Liver (tissue), 9 donors: Measurements from ENCODE around the gene JPH4. TPM values are rescaled to one million over a fixed set of nuclear protein-coding genes. Genes with fewer than 3 reads are reported as not detected.

Experiments
- DNase-seq: peaks from one replicate; pipeline ENCODE4 v3.0.0-alpha.2; 2017; ENCODE audit warnings: low spot score
- H3K27ac ChIP-seq, 2 donors: one replicate each; pipeline ENCODE4 v1.7.0; 2013; ENCODE audit warnings: inconsistent platforms in 2 of 2, low read length in 2 of 2, control low read depth in 1 of 2, low read depth in 1 of 2, mild to moderate bottlenecking in 1 of 2
- H3K27me3 ChIP-seq, 4 donors: one replicate each; pipeline versions ENCODE4 v1.6.1 to v1.7.0; 2013; ENCODE audit warnings: low read length in 3 of 4, inconsistent platforms in 1 of 4, mild to moderate bottlenecking in 1 of 4, moderate library complexity in 1 of 4; ENCODE audit not compliant: control insufficient read depth in 4 of 4, insufficient read depth in 4 of 4
- H3K36me3 ChIP-seq, 4 donors: one replicate each; pipeline versions ENCODE4 v1.6.1 to v1.7.0; 2013; ENCODE audit warnings: low read length in 3 of 4, mild to moderate bottlenecking in 3 of 4, low read depth in 1 of 4, moderate library complexity in 1 of 4; ENCODE audit not compliant: control insufficient read depth in 4 of 4, insufficient read depth in 3 of 4
- H3K4me1 ChIP-seq, 4 donors: one replicate each; pipeline versions ENCODE4 v1.6.1 to v1.7.0; 2013; ENCODE audit warnings: low read length in 3 of 4, mild to moderate bottlenecking in 3 of 4, moderate library complexity in 1 of 4; ENCODE audit not compliant: control insufficient read depth in 4 of 4, insufficient read depth in 4 of 4
- H3K4me3 ChIP-seq, 3 donors: one replicate each; pipeline versions ENCODE4 v1.6.1 to v1.7.0; 2013; ENCODE audit warnings: low read length in 3 of 3, control low read depth in 1 of 3, low read depth in 1 of 3, mild to moderate bottlenecking in 1 of 3
- H3K9ac ChIP-seq, 2 donors: one replicate each; pipeline ENCODE4 v1.7.0; 2013; ENCODE audit warnings: low read length in 2 of 2, mild to moderate bottlenecking in 2 of 2, moderate library complexity in 2 of 2, control low read depth in 1 of 2, low read depth in 1 of 2
- H3K9me3 ChIP-seq, 4 donors: one replicate each; pipeline versions ENCODE4 v1.6.1 to v1.7.0; 2013; ENCODE audit warnings: low read length in 3 of 4; ENCODE audit not compliant: control insufficient read depth in 4 of 4
- ATF3 ChIP-seq: IDR thresholded peaks from 2 replicates; pipeline ENCODE4 v1.6.1; 2016; ENCODE audit warnings: antibody characterized with exemption
- CTCF ChIP-seq: fragments of 150-350 bp; IDR thresholded peaks from 2 replicates; pipeline ENCODE4 v1.5.1; 2017; ENCODE audit warnings: improper control_type of control experiment, low read depth, low read length; ENCODE audit not compliant: missing input control
- EGR1 ChIP-seq, 2 donors: IDR thresholded peaks; 2 replicates each; pipeline ENCODE4 v1.6.1; 2016 to 2018; ENCODE audit warnings: antibody characterized with exemption in 2 of 2, low read depth in 2 of 2
- FOXA1 ChIP-seq: IDR thresholded peaks from 2 replicates; pipeline ENCODE4 v1.6.1; 2016; ENCODE audit warnings: antibody characterized with exemption
- FOXA2 ChIP-seq: IDR thresholded peaks from 2 replicates; pipeline ENCODE4 v1.6.1; 2016; ENCODE audit warnings: antibody characterized with exemption
- GABPA ChIP-seq, 2 donors: IDR thresholded peaks in 1 of 2; conservative IDR thresholded peaks in 1 of 2; 2 replicates each; pipeline ENCODE4 v1.6.1; 2016; ENCODE audit warnings: antibody characterized with exemption in 2 of 2, mild to moderate bottlenecking in 1 of 2, moderate library complexity in 1 of 2
- HNF4A ChIP-seq, 2 donors: conservative IDR thresholded peaks; 2 replicates each; pipeline ENCODE4 v1.6.1; 2016; ENCODE audit warnings: antibody characterized with exemption in 2 of 2, mild to moderate bottlenecking in 2 of 2
- HNF4G ChIP-seq: IDR thresholded peaks from 2 replicates; pipeline ENCODE4 v1.6.1; 2016; ENCODE audit warnings: antibody characterized with exemption
- JUND ChIP-seq, 2 donors: IDR thresholded peaks; 2 replicates each; pipeline ENCODE4 v1.6.1; 2016; ENCODE audit warnings: antibody characterized with exemption in 2 of 2
- NR2F2 ChIP-seq: IDR thresholded peaks from 2 replicates; pipeline ENCODE4 v1.6.1; 2016; ENCODE audit warnings: antibody characterized with exemption
- RAD21 ChIP-seq, 2 donors: IDR thresholded peaks; 2 replicates each; pipeline ENCODE4 v1.6.1; 2016; ENCODE audit warnings: antibody characterized with exemption in 2 of 2, mild to moderate bottlenecking in 2 of 2
- RXRA ChIP-seq, 2 donors: IDR thresholded peaks; 2 replicates each; pipeline ENCODE4 v1.6.1; 2017 to 2018; ENCODE audit warnings: antibody characterized with exemption in 2 of 2, mild to moderate bottlenecking in 1 of 2
- SP1 ChIP-seq: IDR thresholded peaks from 2 replicates; pipeline ENCODE4 v1.6.1; 2018; ENCODE audit warnings: antibody characterized with exemption, mild to moderate bottlenecking
- TAF1 ChIP-seq: conservative IDR thresholded peaks from 2 replicates; pipeline ENCODE4 v1.6.1; 2016; ENCODE audit warnings: antibody characterized with exemption, mild to moderate bottlenecking
- YY1 ChIP-seq: IDR thresholded peaks from 2 replicates; pipeline ENCODE4 v1.6.1; 2016; ENCODE audit warnings: antibody characterized with exemption, mild to moderate bottlenecking
- WGBS: extraction: QIAGEN DNeasy Blood & Tissue Kit; methylation state at CpG from one replicate; pipeline ENCODE4 v1.1.7; 2013; 5-methylcytosine and 5-hydroxymethylcytosine counted together
- polyA plus RNA-seq, 2 donors: library from polyadenylated mRNA; stranded (reverse) in 1 of 2; unstranded in 1 of 2; fragments of 200-250 nt in 1 of 2; fragments of >200 nt in 1 of 2; fragmentation: Nextera tagmentation in 1 of 2; extraction: Ambion mirVana in 1 of 2; gene quantifications; one replicate each; pipeline versions ENCODE4 v1.2.1 to v1.2.3, GENCODE V29; 2013 to 2015
- total RNA-seq, 2 donors: library from RNA; depleted of rRNA; stranded (reverse); fragments of >200 nt; gene quantifications; one replicate each; pipeline ENCODE4 v1.2.3, GENCODE V29; 2014
- TF ChIP-seq, protein P1 (sequence below): IDR thresholded peaks from 2 replicates; pipeline ENCODE4 v1.6.1; 2016; ENCODE audit warnings: antibody characterized with exemption
- TF ChIP-seq, protein P2 (sequence below): IDR thresholded peaks from 2 replicates; pipeline ENCODE4 v1.6.1; 2016; ENCODE audit warnings: antibody characterized with exemption, mild to moderate bottlenecking
- TF ChIP-seq, protein P3 (sequence below): IDR thresholded peaks from 2 replicates; pipeline ENCODE4 v1.6.1; 2016; ENCODE audit warnings: antibody characterized with exemption
- donor health status: healthy.
- donor health status: healthy.
- donor health status: healthy.
- donor health status: healthy.
- donor health status: healthy.

The JPH4 gene
- total and polyA plus RNA-seq, 4 donors, result 0.07 to 0.24 (median 0.16) TPM

GRCh38 chr14:23601424-23601823 lies 22.8 kb upstream of the JPH4 start:
- Histone ChIP-seq H3K4me1 (no peaks in the 10 kb centered on the region), H3K4me3 (no peak overlapping the region), H3K27me3 (no peaks in the 10 kb centered on the region), H3K9ac (no peak overlapping the region), H3K27ac (no peak overlapping the region), H3K36me3 (no peaks in the 10 kb centered on the region), H3K9me3 (no peaks in the 10 kb centered on the region)
- no peak for TF ChIP-seq FOXA1
- TF ChIP-seq, protein P1, sequence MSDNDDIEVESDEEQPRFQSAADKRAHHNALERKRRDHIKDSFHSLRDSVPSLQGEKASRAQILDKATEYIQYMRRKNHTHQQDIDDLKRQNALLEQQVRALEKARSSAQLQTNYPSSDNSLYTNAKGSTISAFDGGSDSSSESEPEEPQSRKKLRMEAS, result no peak
- TF ChIP-seq TAF1, result no peak
- TF ChIP-seq HNF4G, result no peak
- TF ChIP-seq JUND (IDR thresholded peaks at IDR 0.05), result no peak
- TF ChIP-seq RXRA (IDR thresholded peaks at IDR 0.05), result no peak
- TF ChIP-seq YY1, result no peak
- TF ChIP-seq FOXA2, result no peak
- no peak for TF ChIP-seq RAD21 (IDR thresholded peaks at IDR 0.05)
- TF ChIP-seq, protein P2, sequence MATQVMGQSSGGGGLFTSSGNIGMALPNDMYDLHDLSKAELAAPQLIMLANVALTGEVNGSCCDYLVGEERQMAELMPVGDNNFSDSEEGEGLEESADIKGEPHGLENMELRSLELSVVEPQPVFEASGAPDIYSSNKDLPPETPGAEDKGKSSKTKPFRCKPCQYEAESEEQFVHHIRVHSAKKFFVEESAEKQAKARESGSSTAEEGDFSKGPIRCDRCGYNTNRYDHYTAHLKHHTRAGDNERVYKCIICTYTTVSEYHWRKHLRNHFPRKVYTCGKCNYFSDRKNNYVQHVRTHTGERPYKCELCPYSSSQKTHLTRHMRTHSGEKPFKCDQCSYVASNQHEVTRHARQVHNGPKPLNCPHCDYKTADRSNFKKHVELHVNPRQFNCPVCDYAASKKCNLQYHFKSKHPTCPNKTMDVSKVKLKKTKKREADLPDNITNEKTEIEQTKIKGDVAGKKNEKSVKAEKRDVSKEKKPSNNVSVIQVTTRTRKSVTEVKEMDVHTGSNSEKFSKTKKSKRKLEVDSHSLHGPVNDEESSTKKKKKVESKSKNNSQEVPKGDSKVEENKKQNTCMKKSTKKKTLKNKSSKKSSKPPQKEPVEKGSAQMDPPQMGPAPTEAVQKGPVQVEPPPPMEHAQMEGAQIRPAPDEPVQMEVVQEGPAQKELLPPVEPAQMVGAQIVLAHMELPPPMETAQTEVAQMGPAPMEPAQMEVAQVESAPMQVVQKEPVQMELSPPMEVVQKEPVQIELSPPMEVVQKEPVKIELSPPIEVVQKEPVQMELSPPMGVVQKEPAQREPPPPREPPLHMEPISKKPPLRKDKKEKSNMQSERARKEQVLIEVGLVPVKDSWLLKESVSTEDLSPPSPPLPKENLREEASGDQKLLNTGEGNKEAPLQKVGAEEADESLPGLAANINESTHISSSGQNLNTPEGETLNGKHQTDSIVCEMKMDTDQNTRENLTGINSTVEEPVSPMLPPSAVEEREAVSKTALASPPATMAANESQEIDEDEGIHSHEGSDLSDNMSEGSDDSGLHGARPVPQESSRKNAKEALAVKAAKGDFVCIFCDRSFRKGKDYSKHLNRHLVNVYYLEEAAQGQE, result no peak
- no peak for TF ChIP-seq SP1
- TF ChIP-seq GABPA (IDR thresholded peaks at IDR 0.05 in 1 of 2, conservative IDR thresholded peaks at IDR 0.05 in 1 of 2), result no peak
- TF ChIP-seq EGR1 (IDR thresholded peaks at IDR 0.05; ENCODE audit: low read depth in 2 of 2), result no peak
- TF ChIP-seq HNF4A (conservative IDR thresholded peaks at IDR 0.05), result no peak
- TF ChIP-seq, protein P3, sequence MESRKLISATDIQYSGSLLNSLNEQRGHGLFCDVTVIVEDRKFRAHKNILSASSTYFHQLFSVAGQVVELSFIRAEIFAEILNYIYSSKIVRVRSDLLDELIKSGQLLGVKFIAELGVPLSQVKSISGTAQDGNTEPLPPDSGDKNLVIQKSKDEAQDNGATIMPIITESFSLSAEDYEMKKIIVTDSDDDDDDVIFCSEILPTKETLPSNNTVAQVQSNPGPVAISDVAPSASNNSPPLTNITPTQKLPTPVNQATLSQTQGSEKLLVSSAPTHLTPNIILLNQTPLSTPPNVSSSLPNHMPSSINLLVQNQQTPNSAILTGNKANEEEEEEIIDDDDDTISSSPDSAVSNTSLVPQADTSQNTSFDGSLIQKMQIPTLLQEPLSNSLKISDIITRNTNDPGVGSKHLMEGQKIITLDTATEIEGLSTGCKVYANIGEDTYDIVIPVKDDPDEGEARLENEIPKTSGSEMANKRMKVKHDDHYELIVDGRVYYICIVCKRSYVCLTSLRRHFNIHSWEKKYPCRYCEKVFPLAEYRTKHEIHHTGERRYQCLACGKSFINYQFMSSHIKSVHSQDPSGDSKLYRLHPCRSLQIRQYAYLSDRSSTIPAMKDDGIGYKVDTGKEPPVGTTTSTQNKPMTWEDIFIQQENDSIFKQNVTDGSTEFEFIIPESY, result no peak
- no peak for DNase-seq

DNA sequence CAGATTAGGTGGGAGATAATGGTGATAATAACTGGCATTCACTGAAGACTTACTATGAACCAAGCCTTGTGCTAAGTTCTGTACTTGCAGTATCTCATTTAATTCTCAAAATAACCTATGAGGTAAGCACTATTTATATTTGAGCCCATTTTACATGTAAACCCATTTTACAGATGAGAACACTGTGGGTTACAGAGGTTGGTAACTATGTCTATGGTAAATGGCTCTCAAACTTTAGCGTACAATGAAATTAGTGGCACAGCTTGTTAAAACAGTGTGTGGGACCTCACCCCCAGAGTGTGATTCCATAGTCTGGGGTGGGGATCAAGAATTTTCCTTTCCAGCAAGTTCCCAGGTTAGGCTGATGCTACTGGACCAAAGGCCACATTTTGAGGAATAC lies 22.2 kb upstream of the JPH4 start:
- H3K4me1 ChIP-seq, result no peaks in the 10 kb centered on the region
- no peaks in the 10 kb centered on the region for H3K27me3 ChIP-seq
- no peaks in the 10 kb centered on the region for H3K9me3 ChIP-seq
- H3K27ac ChIP-seq, result no peak overlapping the region
- 97% methylated on average over 1 of the region's 1 CpG for WGBS
- DNase-seq, result no peak
- H3K9ac ChIP-seq, result no peak overlapping the region
- no peaks in the 10 kb centered on the region for H3K36me3 ChIP-seq
- H3K4me3 ChIP-seq, result no peak overlapping the region
- TF ChIP-seq ATF3, result no peak
- no peak for TF ChIP-seq FOXA2
- TF ChIP-seq RAD21 (IDR thresholded peaks at IDR 0.05), result no peak
- no peak for TF ChIP-seq YY1
- TF ChIP-seq JUND (IDR thresholded peaks at IDR 0.05), result no peak
- TF ChIP-seq NR2F2, result no peak
- TF ChIP-seq, protein P3, result no peak
- TF ChIP-seq, protein P2, result no peak
- TF ChIP-seq TAF1, result no peak
- no peak for TF ChIP-seq GABPA (IDR thresholded peaks at IDR 0.05 in 1 of 2, conservative IDR thresholded peaks at IDR 0.05 in 1 of 2)
- TF ChIP-seq CTCF, result no peak
- no peak for TF ChIP-seq FOXA1
- no peak for TF ChIP-seq HNF4G
- no peak for TF ChIP-seq HNF4A (conservative IDR thresholded peaks at IDR 0.05)
- TF ChIP-seq, protein P1, result no peak
- no peak for TF ChIP-seq RXRA (IDR thresholded peaks at IDR 0.05)
